HepG2 (cell line): Measurements from ENCODE around the gene IL17C. TPM values are rescaled to one million over a fixed set of nuclear protein-coding genes. Genes with fewer than 3 reads are reported as not detected.
A peak's percentile ranks its signal among the peaks of the same experiment; 100 is the strongest.

Source experiments
- AHDC1 ChIP-seq: sonication (generic); formaldehyde crosslinking; IDR thresholded peaks from 2 replicates; pipeline ENCODE4 v1.5.1; 2020; ENCODE audit warnings: mild to moderate bottlenecking, missing genetic modification reagents, borderline replicate concordance
- ARID3A ChIP-seq: IDR thresholded peaks from 2 replicates; pipeline ENCODE4 v1.6.1; 2012; ENCODE audit warnings: low read depth, low read length, improper control_type of control experiment
- CTCF ChIP-seq: sonication (generic); formaldehyde crosslinking; IDR thresholded peaks from 2 replicates; pipeline ENCODE4 v1.5.0; 2020; ENCODE audit warnings: mild to moderate bottlenecking, missing genetic modification reagents, moderate library complexity
- IKZF1 ChIP-seq: fragments of 450-650 bp; IDR thresholded peaks from 2 replicates; pipeline ENCODE4 v1.7.1; 2016
- IRF1 ChIP-seq: sonication (generic); formaldehyde crosslinking; IDR thresholded peaks from 2 replicates; pipeline ENCODE4 v1.4.0; 2020; ENCODE audit warnings: low read depth, mild to moderate bottlenecking, missing genetic modification reagents
- JARID2 ChIP-seq: sonication (generic); formaldehyde crosslinking; IDR thresholded peaks from 2 replicates; pipeline ENCODE4 v1.8.1; 2023; ENCODE audit warnings: missing genetic modification reagents, inconsistent platforms; ENCODE audit not compliant: insufficient replicate concordance
- KMT2A ChIP-seq: sonication (generic); formaldehyde crosslinking; IDR thresholded peaks from 2 replicates; pipeline ENCODE4 v1.4.0; 2020; ENCODE audit warnings: missing genetic modification reagents
- RBM22 ChIP-seq: fragments of 200-400 bp; formaldehyde crosslinking; optimal IDR thresholded peaks from 2 replicates; pipeline ENCODE3; 2017; ENCODE audit warnings: mild to moderate bottlenecking, low read length, moderate library complexity
- TSC22D2 ChIP-seq: sonication (generic); formaldehyde crosslinking; IDR thresholded peaks from 2 replicates; pipeline ENCODE4 v1.5.1; 2020; ENCODE audit warnings: missing genetic modification reagents, mild to moderate bottlenecking, borderline replicate concordance
- ZBTB43 ChIP-seq: sonication (generic); formaldehyde crosslinking; conservative IDR thresholded peaks from 2 replicates; pipeline ENCODE4 v1.4.0; 2020; ENCODE audit warnings: missing genetic modification reagents
- ZNF503 ChIP-seq: sonication (generic); formaldehyde crosslinking; IDR thresholded peaks from 2 replicates; pipeline ENCODE4 v1.4.0; 2020; ENCODE audit warnings: missing genetic modification reagents
- ZNF564 ChIP-seq: sonication (generic); formaldehyde crosslinking; IDR thresholded peaks from 2 replicates; pipeline ENCODE4 v1.8.1; 2023; ENCODE audit warnings: mild to moderate bottlenecking, missing genetic modification reagents
- ZNF674 ChIP-seq: sonication (generic); formaldehyde crosslinking; IDR thresholded peaks from 2 replicates; pipeline ENCODE4 v1.5.0; 2020; ENCODE audit warnings: low read depth, mild to moderate bottlenecking, missing genetic modification reagents
- polyA plus RNA-seq, 8 experiments: library from polyadenylated mRNA; depleted of rRNA in 3 of 8; stranded (reverse) in 7 of 8; unstranded in 1 of 8; fragments of >200 nt; fragmentation: Illumina TruSeq in 4 of 8; extraction: Trizol in 4 of 8; gene quantifications; 2 replicates each; pipeline versions ENCODE4 v1.2.1 to v1.2.3, GENCODE V29; 2011 to 2016; ENCODE audit warnings: low read depth in 4 of 8, missing spikeins in 1 of 8, mixed read lengths in 1 of 8; ENCODE audit not compliant: insufficient read depth in 1 of 8
- total RNA-seq, 5 experiments: library from RNA; depleted of rRNA; stranded (reverse); fragments of >200 nt; fragmentation: Illumina TruSeq; extraction: Trizol; gene quantifications; 2 replicates each; pipeline ENCODE4 v1.2.3, GENCODE V29; 2016; ENCODE audit warnings: low read depth in 1 of 5

Gene IL17C
- total and polyA plus RNA-seq, 2 of the 13 experiments (the other 11 are each of a cell fraction or from before 2014, with no cell fraction given), result not detected

- TF ChIP-seq ZBTB43 (0 out of 2 replicates have a peak, but pooled peaks have one; percentile 56), RBM22 (no peak), JARID2 (CRISPR knock-in tag) (peak; percentile 30), ZNF503 (peak; percentile 37; the same call in 1 of the 2 replicates), AHDC1 (CRISPR knock-in tag) (0 out of 2 replicates have a peak, but pooled peaks have one; percentile 20), ZNF564 (CRISPR knock-in tag) (0 out of 2 replicates have a peak, but pooled peaks have one; percentile 45), TSC22D2 (CRISPR knock-in tag) (no peak), IRF1 (CRISPR knock-in tag) (0 out of 2 replicates have a peak, but pooled peaks have one; percentile 33), ARID3A (no peak), IKZF1 (no peak), CTCF (CRISPR knock-in tag) (no peak; the same call in 1 of the 2 replicates), ZNF674 (0 out of 2 replicates have a peak, but pooled peaks have one; percentile 36), KMT2A (CRISPR knock-in tag) (no peak)
Measured at GRCh38 chr16:88686439-88687253, 48.3 kb downstream of the IL17C start, which contains the start of gene SNAI3 (continued).
